Breast epithelium (tissue), 3 donors: ENCODE results near the gene NR5A2.

Source experiments
- CTCF ChIP-seq, 3 donors: fragments of 450-650 bp; IDR thresholded peaks; one replicate each; pipeline ENCODE4 v1.5.1; 2016 to 2017; ENCODE audit warnings: antibody characterized with exemption in 3 of 3, mild to moderate bottlenecking in 3 of 3, moderate library complexity in 3 of 3
- POLR2A ChIP-seq: fragments of 450-650 bp; IDR thresholded peaks from one replicate; pipeline ENCODE4 v1.6.1; 2016; ENCODE audit warnings: antibody characterized with exemption, mild to moderate bottlenecking, moderate library complexity
- POLR2AphosphoS5 ChIP-seq, 3 donors: sonication (generic); formaldehyde crosslinking; IDR thresholded peaks; one replicate each; pipeline ENCODE4 v1.6.1; 2017; ENCODE audit warnings: antibody characterized with exemption in 3 of 3

GRCh38 chr1:200181861-200182260 lies 154.4 kb downstream of the NR5A2 start:
- TF ChIP-seq POLR2AphosphoS5 (IDR thresholded peaks at IDR 0.05) (no peak), CTCF (IDR thresholded peaks at IDR 0.05) (no peak), POLR2A (no peak)
